ENCODE results near the gene FANK1.
A peak's percentile ranks its signal among the peaks of the same experiment; 100 is the strongest.
"Not testable (repeated sequence)": the region's sequence is repeated elsewhere in the genome, so short reads cannot be mapped to it uniquely, and the experiment has no call there.

FANK1 gene

GRCh38 chr10:125886914-125887512 is 9.4 kb upstream of the FANK1 start:
- Histone ChIP-seq H3K36me3 (ENCODE audit: control insufficient read depth in 2 of 2, insufficient read depth in 2 of 2, low read length in 2 of 2) (peaks cover 7 to 9% of the 10 kb centered on the region in 2 donors), H3K4me3 (ENCODE audit: low read length in 2 of 2) (no peak overlapping the region), H3K4me1 (ENCODE audit: control insufficient read depth in 2 of 2, insufficient read depth in 2 of 2, low read length in 2 of 2) (no peaks in the 10 kb centered on the region), H3K27me3 (ENCODE audit: control insufficient read depth in 2 of 2, insufficient read depth in 2 of 2, low read length in 2 of 2) (no peaks in the 10 kb centered on the region), H3K9me3 (ENCODE audit: control insufficient read depth in 2 of 2, low read length in 2 of 2) (no peaks in the 10 kb centered on the region), H3K27ac (ENCODE audit: low read depth in 2 of 2, low read length in 2 of 2) (no peak overlapping the region), H3K9ac (ENCODE audit: low read depth in 1 of 2, low read length in 2 of 2) (no peak overlapping the region)

DNA sequence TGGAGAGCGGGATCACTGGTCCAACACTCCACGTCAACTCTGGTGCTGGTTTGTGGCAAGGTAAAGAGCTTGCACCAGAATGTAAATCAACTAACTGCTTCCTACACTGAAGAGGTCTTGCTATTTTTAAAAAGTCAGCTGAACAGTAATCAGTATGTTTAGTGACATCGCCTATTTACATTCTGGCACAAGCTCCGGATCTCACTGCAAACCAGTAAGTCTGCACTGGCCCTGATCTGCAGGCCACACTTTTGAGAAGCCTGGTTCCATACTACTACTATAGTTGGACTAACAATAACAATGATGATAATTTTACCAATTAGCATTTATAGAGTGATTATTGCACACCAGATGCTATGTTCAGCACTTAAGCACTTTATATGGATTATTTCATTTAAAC is 6.9 kb upstream of the FANK1 start:
- not testable (repeated sequence) for H3K27ac ChIP-seq (ENCODE audit: low read depth in 2 of 2, low read length in 2 of 2); H3K9ac ChIP-seq (ENCODE audit: low read depth in 1 of 2, low read length in 2 of 2); H3K9me3 ChIP-seq (ENCODE audit: control insufficient read depth in 2 of 2, low read length in 2 of 2); H3K4me3 ChIP-seq (ENCODE audit: low read length in 2 of 2); H3K27me3 ChIP-seq (ENCODE audit: control insufficient read depth in 2 of 2, insufficient read depth in 2 of 2, low read length in 2 of 2); H3K36me3 ChIP-seq (ENCODE audit: control insufficient read depth in 2 of 2, insufficient read depth in 2 of 2, low read length in 2 of 2); H3K4me1 ChIP-seq (ENCODE audit: control insufficient read depth in 2 of 2, insufficient read depth in 2 of 2, low read length in 2 of 2)

DNA sequence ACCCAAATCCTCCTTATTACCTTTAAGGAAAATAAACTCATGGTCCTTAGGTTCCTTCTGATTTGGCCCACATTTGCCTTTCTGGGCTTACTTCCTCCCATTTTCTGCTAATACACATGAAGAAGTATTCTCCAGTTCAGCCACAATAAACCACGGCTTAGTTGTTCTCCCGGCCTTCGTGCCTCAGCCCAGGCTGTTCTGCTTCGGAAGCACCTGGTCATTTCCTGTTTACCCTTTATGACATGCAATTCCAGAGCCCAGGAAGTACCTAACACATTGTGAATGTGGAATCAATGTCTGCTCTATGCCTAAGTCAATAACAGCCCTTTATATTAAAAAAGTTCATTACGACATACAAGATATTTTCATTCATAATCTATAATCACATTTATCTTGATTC is 4.0 kb upstream of the FANK1 start:
- not testable (repeated sequence) for H3K4me1 ChIP-seq (ENCODE audit: control insufficient read depth in 2 of 2, insufficient read depth in 2 of 2, low read length in 2 of 2); H3K36me3 ChIP-seq (ENCODE audit: control insufficient read depth in 2 of 2, insufficient read depth in 2 of 2, low read length in 2 of 2); H3K9ac ChIP-seq (ENCODE audit: low read depth in 1 of 2, low read length in 2 of 2); H3K27me3 ChIP-seq (ENCODE audit: control insufficient read depth in 2 of 2, insufficient read depth in 2 of 2, low read length in 2 of 2); H3K4me3 ChIP-seq (ENCODE audit: low read length in 2 of 2); H3K9me3 ChIP-seq (ENCODE audit: control insufficient read depth in 2 of 2, low read length in 2 of 2)
- H3K27ac ChIP-seq (ENCODE audit: low read depth in 2 of 2, low read length in 2 of 2), result peak overlapping the region; percentile 9 to 48

DNA sequence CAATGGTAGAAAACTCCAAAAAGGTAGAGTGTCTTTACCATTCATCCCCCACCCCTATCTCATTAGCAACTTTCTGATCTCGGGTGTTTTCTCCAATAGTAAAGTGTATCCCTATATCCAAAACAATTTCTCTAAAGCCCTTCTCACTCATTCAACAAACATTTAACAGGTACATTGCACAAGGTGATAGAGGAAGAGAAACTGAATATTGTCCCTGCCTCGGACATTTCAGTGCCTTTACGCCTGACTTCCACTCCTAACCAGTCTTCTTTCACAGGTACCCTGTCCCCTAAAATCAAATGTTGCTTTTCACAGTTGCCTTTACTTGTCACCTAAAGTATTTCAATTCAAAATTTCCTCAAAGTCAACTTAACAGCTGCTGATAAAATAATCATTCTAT is 2.2 kb upstream of the FANK1 start:
- Histone ChIP-seq H3K4me3 (ENCODE audit: low read length in 2 of 2) (peak overlapping the region; percentile 3 to 14), H3K27ac (ENCODE audit: low read depth in 2 of 2, low read length in 2 of 2) (peak overlapping the region; percentile 17 to 89), H3K9ac (ENCODE audit: low read depth in 1 of 2, low read length in 2 of 2) (peak overlapping the region in 1 of 2 donors; percentile 27)
- not testable (repeated sequence) for H3K4me1 ChIP-seq (ENCODE audit: control insufficient read depth in 2 of 2, insufficient read depth in 2 of 2, low read length in 2 of 2); H3K9me3 ChIP-seq (ENCODE audit: control insufficient read depth in 2 of 2, low read length in 2 of 2); H3K27me3 ChIP-seq (ENCODE audit: control insufficient read depth in 2 of 2, insufficient read depth in 2 of 2, low read length in 2 of 2); H3K36me3 ChIP-seq (ENCODE audit: control insufficient read depth in 2 of 2, insufficient read depth in 2 of 2, low read length in 2 of 2)

GRCh38 chr10:125895130-125896087 is 955 bp upstream of the FANK1 start:
- not testable (repeated sequence) for H3K36me3 ChIP-seq (ENCODE audit: control insufficient read depth in 2 of 2, insufficient read depth in 2 of 2, low read length in 2 of 2); H3K4me1 ChIP-seq (ENCODE audit: control insufficient read depth in 2 of 2, insufficient read depth in 2 of 2, low read length in 2 of 2); H3K9me3 ChIP-seq (ENCODE audit: control insufficient read depth in 2 of 2, low read length in 2 of 2); H3K27me3 ChIP-seq (ENCODE audit: control insufficient read depth in 2 of 2, insufficient read depth in 2 of 2, low read length in 2 of 2)
- peak overlapping the region; percentile 85 to 89 for H3K27ac ChIP-seq (ENCODE audit: low read depth in 2 of 2, low read length in 2 of 2)
- H3K4me3 ChIP-seq (ENCODE audit: low read length in 2 of 2), result peak overlapping the region; percentile 77 to 82
- H3K9ac ChIP-seq (ENCODE audit: low read depth in 1 of 2, low read length in 2 of 2), result peak overlapping the region; percentile 88 to 89

- H3K27ac ChIP-seq (ENCODE audit: low read depth in 2 of 2, low read length in 2 of 2); H3K36me3 ChIP-seq (ENCODE audit: control insufficient read depth in 2 of 2, insufficient read depth in 2 of 2, low read length in 2 of 2); H3K4me1 ChIP-seq (ENCODE audit: control insufficient read depth in 2 of 2, insufficient read depth in 2 of 2, low read length in 2 of 2); H3K9me3 ChIP-seq (ENCODE audit: control insufficient read depth in 2 of 2, low read length in 2 of 2); H3K9ac ChIP-seq (ENCODE audit: low read depth in 1 of 2, low read length in 2 of 2); H3K27me3 ChIP-seq (ENCODE audit: control insufficient read depth in 2 of 2, insufficient read depth in 2 of 2, low read length in 2 of 2): not testable (repeated sequence)
- H3K4me3 ChIP-seq (ENCODE audit: low read length in 2 of 2), result peak overlapping the region in 1 of 2 donors; percentile 75
Observed at GRCh38 chr10:125897317-125897716, 953 bp downstream of the FANK1 start.

GRCh38 chr10:125900963-125901362 is 4.6 kb downstream of the FANK1 start:
- not testable (repeated sequence) for H3K9ac ChIP-seq (ENCODE audit: low read depth in 1 of 2, low read length in 2 of 2); H3K4me3 ChIP-seq (ENCODE audit: low read length in 2 of 2); H3K27me3 ChIP-seq (ENCODE audit: control insufficient read depth in 2 of 2, insufficient read depth in 2 of 2, low read length in 2 of 2); H3K36me3 ChIP-seq (ENCODE audit: control insufficient read depth in 2 of 2, insufficient read depth in 2 of 2, low read length in 2 of 2); H3K9me3 ChIP-seq (ENCODE audit: control insufficient read depth in 2 of 2, low read length in 2 of 2); H3K27ac ChIP-seq (ENCODE audit: low read depth in 2 of 2, low read length in 2 of 2); H3K4me1 ChIP-seq (ENCODE audit: control insufficient read depth in 2 of 2, insufficient read depth in 2 of 2, low read length in 2 of 2)

DNA sequence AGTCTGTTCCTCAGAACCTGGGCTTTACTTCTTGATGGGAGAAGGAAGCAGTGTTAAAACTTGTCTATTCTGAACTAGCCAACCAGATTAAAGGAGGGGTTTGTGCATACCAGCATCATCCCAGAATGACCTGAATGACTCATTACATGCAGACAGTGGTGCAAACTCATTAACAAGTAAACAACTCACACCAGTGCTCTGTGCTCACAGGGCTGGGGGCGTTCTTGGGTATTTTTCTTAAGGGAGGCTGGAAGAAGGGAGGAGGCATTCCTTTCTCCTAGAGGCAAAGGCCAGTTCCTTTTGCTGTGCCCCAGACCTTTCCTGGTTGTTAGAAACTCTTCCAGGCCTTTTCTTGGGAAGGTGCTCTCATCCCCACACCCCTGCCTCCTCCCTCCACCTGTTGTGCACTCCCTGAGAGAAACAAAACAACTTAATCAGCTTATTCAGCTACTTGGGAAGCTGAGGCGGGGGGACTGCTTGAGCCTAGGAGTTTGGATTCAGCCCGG is 6.8 kb downstream of the FANK1 start:
- not testable (repeated sequence) for H3K9me3 ChIP-seq (ENCODE audit: control insufficient read depth in 2 of 2, low read length in 2 of 2); H3K4me1 ChIP-seq (ENCODE audit: control insufficient read depth in 2 of 2, insufficient read depth in 2 of 2, low read length in 2 of 2); H3K27ac ChIP-seq (ENCODE audit: low read depth in 2 of 2, low read length in 2 of 2); H3K9ac ChIP-seq (ENCODE audit: low read depth in 1 of 2, low read length in 2 of 2); H3K27me3 ChIP-seq (ENCODE audit: control insufficient read depth in 2 of 2, insufficient read depth in 2 of 2, low read length in 2 of 2); H3K4me3 ChIP-seq (ENCODE audit: low read length in 2 of 2); H3K36me3 ChIP-seq (ENCODE audit: control insufficient read depth in 2 of 2, insufficient read depth in 2 of 2, low read length in 2 of 2)

DNA sequence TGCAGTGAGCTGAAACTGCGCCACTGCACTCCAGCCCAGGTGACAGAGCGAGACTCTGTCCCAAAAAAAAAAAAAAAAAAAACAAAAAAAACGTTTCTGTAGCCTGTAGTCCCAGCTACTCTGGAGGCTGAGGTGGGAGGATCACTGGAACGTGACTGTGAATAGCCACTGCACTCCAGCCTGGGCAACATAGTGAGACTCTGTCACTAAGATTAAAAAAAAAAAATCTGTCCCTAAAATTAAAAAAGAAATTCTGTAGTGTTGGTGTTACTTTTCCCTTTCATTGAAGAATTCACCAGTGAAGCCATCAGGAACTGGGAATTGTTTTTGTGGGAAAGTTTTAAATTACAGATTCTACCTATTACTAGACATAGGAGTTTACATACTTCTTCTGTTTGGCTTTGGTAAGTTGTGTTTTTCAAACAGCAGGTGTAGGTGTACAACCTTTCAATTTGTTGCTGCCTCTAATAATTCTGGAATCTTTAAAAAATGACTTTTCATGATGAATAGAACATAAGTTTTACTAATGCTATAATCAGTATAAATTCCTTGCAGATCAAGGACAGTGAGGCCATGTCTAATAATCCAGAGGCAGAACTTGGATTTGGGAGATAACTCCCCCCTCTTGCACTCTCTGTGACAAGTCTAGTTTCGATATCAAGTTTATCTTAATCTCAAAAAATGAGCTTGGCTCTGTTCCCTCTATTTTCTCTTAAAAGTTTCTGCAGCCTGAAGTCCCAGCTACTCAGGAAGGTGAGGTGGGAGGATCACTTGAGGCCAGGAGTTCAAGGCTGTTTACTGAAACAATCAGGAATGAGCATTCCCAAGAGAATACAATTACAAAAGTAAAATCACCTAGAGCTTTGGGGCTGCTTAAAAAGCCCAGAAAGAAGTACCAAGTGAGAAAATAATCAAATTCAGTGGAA is 9.0 kb downstream of the FANK1 start:
- not testable (repeated sequence) for H3K4me1 ChIP-seq (ENCODE audit: control insufficient read depth in 2 of 2, insufficient read depth in 2 of 2, low read length in 2 of 2); H3K9me3 ChIP-seq (ENCODE audit: control insufficient read depth in 2 of 2, low read length in 2 of 2); H3K4me3 ChIP-seq (ENCODE audit: low read length in 2 of 2); H3K36me3 ChIP-seq (ENCODE audit: control insufficient read depth in 2 of 2, insufficient read depth in 2 of 2, low read length in 2 of 2); H3K27me3 ChIP-seq (ENCODE audit: control insufficient read depth in 2 of 2, insufficient read depth in 2 of 2, low read length in 2 of 2); H3K27ac ChIP-seq (ENCODE audit: low read depth in 2 of 2, low read length in 2 of 2); H3K9ac ChIP-seq (ENCODE audit: low read depth in 1 of 2, low read length in 2 of 2)

GRCh38 chr10:125907598-125907997 is 11.2 kb downstream of the FANK1 start:
- peak overlapping the region in 1 of 2 donors; percentile 24 for H3K9ac ChIP-seq (ENCODE audit: low read depth in 1 of 2, low read length in 2 of 2)
- not testable (repeated sequence) for H3K27me3 ChIP-seq (ENCODE audit: control insufficient read depth in 2 of 2, insufficient read depth in 2 of 2, low read length in 2 of 2); H3K36me3 ChIP-seq (ENCODE audit: control insufficient read depth in 2 of 2, insufficient read depth in 2 of 2, low read length in 2 of 2); H3K4me3 ChIP-seq (ENCODE audit: low read length in 2 of 2); H3K9me3 ChIP-seq (ENCODE audit: control insufficient read depth in 2 of 2, low read length in 2 of 2)
- H3K27ac ChIP-seq (ENCODE audit: low read depth in 2 of 2, low read length in 2 of 2), result peak overlapping the region; percentile 35 to 58
- peaks cover 12 to 24% of the 10 kb centered on the region in 2 donors for H3K4me1 ChIP-seq (ENCODE audit: control insufficient read depth in 2 of 2, insufficient read depth in 2 of 2, low read length in 2 of 2)

Data from mucosa of rectum (tissue), 2 donors.